Sigmoid colon (tissue), 4 donors: Measurements from ENCODE around the gene TMEM248.

ENCODE experiments used
- CTCF ChIP-seq, 4 experiments: fragments of 450-650 bp in 3 of 4; fragments of 200-600 bp in 1 of 4; IDR thresholded peaks; one replicate each; pipeline ENCODE4 v1.5.1; 2016 to 2019; ENCODE audit warnings: antibody characterized with exemption in 4 of 4, mild to moderate bottlenecking in 3 of 4, moderate library complexity in 2 of 4
- EP300 ChIP-seq, 4 donors: sonication (generic); formaldehyde crosslinking; IDR thresholded peaks; one replicate each; pipeline ENCODE4 v1.6.1; 2017; ENCODE audit warnings: antibody characterized with exemption in 4 of 4
- POLR2A ChIP-seq, 2 donors: fragments of 450-650 bp; IDR thresholded peaks; one replicate each; pipeline ENCODE4 v1.6.1; 2016; ENCODE audit warnings: antibody characterized with exemption in 2 of 2, mild to moderate bottlenecking in 2 of 2, moderate library complexity in 2 of 2
- POLR2AphosphoS5 ChIP-seq, 4 donors: sonication (generic); formaldehyde crosslinking; IDR thresholded peaks; one replicate each; pipeline ENCODE4 v1.6.1; 2017; ENCODE audit warnings: antibody characterized with exemption in 4 of 4

- TF ChIP-seq CTCF (IDR thresholded peaks at IDR 0.05): no peak
- TF ChIP-seq POLR2A (IDR thresholded peaks at IDR 0.05): no peak
- no peak for TF ChIP-seq POLR2AphosphoS5 (IDR thresholded peaks at IDR 0.05)
- no peak for TF ChIP-seq EP300 (IDR thresholded peaks at IDR 0.05)
Observed at GRCh38 chr7:66910789-66911188, 10.2 kb upstream of the TMEM248 start.
